ENCODE data around the gene DRC1.

The DRC1 gene

GRCh38 chr2:26470601-26471260 lies 69.0 kb downstream of the DRC1 start:
- no peak overlapping the region for H3K27ac ChIP-seq
- TF ChIP-seq CTCF (conservative IDR thresholded peaks at IDR 0.05): no peak

GRCh38 chr2:26471289-26471688 lies 69.6 kb downstream of the DRC1 start:
- TF ChIP-seq CTCF (conservative IDR thresholded peaks at IDR 0.05): no peak; the same call in 1 of the 2 replicates
- no peak overlapping the region for H3K27ac ChIP-seq

- peak; percentile 29; the same call in 1 of the 2 replicates for TF ChIP-seq CTCF (conservative IDR thresholded peaks at IDR 0.05)
- H3K27ac ChIP-seq: no peak overlapping the region
Observed at GRCh38 chr2:26471766-26472706, 70.3 kb downstream of the DRC1 start.

- TF ChIP-seq CTCF (conservative IDR thresholded peaks at IDR 0.05): no peak
- no peak overlapping the region for H3K27ac ChIP-seq
Observed at GRCh38 chr2:26472821-26473655, 71.3 kb downstream of the DRC1 start.

- no peak for TF ChIP-seq CTCF (conservative IDR thresholded peaks at IDR 0.05)
- no peak overlapping the region for H3K27ac ChIP-seq
Observed at GRCh38 chr2:26473796-26474195, 72.1 kb downstream of the DRC1 start.

- no peak overlapping the region for H3K27ac ChIP-seq
- TF ChIP-seq CTCF (conservative IDR thresholded peaks at IDR 0.05): no peak
Observed at GRCh38 chr2:26474261-26474785, 72.6 kb downstream of the DRC1 start.

All from VCaP (cell line).